ENCODE results near the gene ZNF26.

DNA sequence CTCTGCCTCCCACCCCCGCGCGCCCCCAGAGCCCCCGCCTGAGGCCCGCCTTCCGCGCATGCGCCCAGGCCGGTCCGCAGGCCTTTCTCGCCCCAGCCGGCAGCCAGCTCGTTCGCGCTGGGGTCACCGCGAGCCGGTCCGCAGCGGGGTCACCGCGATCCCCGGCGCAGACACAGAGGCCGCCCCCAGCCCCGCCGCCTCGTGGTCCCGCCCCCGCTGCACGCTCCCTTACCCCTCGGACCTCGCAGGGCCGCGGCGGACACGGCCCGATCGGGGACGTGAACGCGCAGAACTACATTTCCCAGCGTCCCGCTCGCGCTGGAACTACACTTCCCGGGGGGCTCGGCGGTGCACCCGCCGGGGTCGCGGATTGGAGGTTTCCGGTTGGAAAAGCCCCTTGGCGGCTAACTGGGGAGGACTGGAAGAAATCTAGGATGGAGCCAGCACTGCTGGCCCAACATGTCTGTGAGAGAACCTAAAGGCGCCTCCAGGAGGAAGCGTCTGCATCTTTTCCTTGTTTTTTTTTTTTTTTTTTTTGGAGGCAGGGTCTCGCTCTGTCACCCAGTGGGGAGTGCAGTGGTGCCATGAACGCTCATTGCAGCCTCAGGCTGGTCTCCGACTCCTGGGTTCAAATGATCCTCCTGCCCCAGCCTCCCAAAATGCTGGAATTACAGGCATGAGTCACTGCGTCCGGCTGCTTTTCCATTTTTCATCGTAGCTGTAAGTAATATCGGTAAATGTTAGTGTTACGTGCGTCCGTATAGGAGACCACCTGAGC, 30.0 kb upstream of the ZNF26 start, which contains the start of gene ZNF605:
- TF ChIP-seq POLR2AphosphoS5 (IDR thresholded peaks at IDR 0.05), result peak in 1 of 3 donors; percentile 61
- TF ChIP-seq, protein P1, sequence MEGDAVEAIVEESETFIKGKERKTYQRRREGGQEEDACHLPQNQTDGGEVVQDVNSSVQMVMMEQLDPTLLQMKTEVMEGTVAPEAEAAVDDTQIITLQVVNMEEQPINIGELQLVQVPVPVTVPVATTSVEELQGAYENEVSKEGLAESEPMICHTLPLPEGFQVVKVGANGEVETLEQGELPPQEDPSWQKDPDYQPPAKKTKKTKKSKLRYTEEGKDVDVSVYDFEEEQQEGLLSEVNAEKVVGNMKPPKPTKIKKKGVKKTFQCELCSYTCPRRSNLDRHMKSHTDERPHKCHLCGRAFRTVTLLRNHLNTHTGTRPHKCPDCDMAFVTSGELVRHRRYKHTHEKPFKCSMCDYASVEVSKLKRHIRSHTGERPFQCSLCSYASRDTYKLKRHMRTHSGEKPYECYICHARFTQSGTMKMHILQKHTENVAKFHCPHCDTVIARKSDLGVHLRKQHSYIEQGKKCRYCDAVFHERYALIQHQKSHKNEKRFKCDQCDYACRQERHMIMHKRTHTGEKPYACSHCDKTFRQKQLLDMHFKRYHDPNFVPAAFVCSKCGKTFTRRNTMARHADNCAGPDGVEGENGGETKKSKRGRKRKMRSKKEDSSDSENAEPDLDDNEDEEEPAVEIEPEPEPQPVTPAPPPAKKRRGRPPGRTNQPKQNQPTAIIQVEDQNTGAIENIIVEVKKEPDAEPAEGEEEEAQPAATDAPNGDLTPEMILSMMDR (IDR thresholded peaks at IDR 0.05), result no peak
- TF ChIP-seq POLR2A (IDR thresholded peaks at IDR 0.05), result no peak
- no peak for TF ChIP-seq EP300 (IDR thresholded peaks at IDR 0.05)
